Stimulated activated CD8-positive, alpha-beta memory T cell treated with anti-CD3 and anti-CD28 coated beads, Interleukin-12 subunit alpha, Interleukin-12 subunit beta, amount 100 ng/mL, for 24 hours (primary cell): ENCODE measurements around the gene ZNF541.
"Not testable (repeated sequence)": the region's sequence is repeated elsewhere in the genome, so short reads cannot be mapped to it uniquely, and the experiment has no call there.

Experiments used
- DNase-seq: peaks from one replicate; pipeline ENCODE4 v3.0.0-alpha.2; 2020; ENCODE audit errors: extremely low read depth

ZNF541 gene

GRCh38 chr19:47600246-47601179, 27.6 kb upstream of the ZNF541 start:
- peak; percentile 100 for DNase-seq

GRCh38 chr19:47599671-47600245, 26.8 kb upstream of the ZNF541 start:
- DNase-seq, result not testable (repeated sequence)

GRCh38 chr19:47598407-47599349, 25.7 kb upstream of the ZNF541 start:
- DNase-seq, result no peak

- DNase-seq, result no peak
Measured at GRCh38 chr19:47595944-47596343, 23.0 kb upstream of the ZNF541 start.

GRCh38 chr19:47593860-47594259, 20.9 kb upstream of the ZNF541 start:
- no peak for DNase-seq

- DNase-seq, result no peak
Measured at GRCh38 chr19:47589824-47590223, 16.9 kb upstream of the ZNF541 start.

- DNase-seq, result no peak
Measured at GRCh38 chr19:47587295-47587694, 14.3 kb upstream of the ZNF541 start.

- DNase-seq, result not testable (repeated sequence)
Measured at GRCh38 chr19:47583161-47583560, 10.2 kb upstream of the ZNF541 start.

- DNase-seq, result no peak
Measured at GRCh38 chr19:47582320-47582909, 9.5 kb upstream of the ZNF541 start.

- no peak for DNase-seq
Measured at GRCh38 chr19:47581605-47582319, 8.8 kb upstream of the ZNF541 start.

- DNase-seq, result no peak
Measured at GRCh38 chr19:47580397-47580796, 7.4 kb upstream of the ZNF541 start.

- no peak for DNase-seq
Measured at GRCh38 chr19:47572635-47573034, 313 bp downstream of the ZNF541 start.

GRCh38 chr19:47569331-47569730, 3.6 kb downstream of the ZNF541 start:
- no peak for DNase-seq

GRCh38 chr19:47564081-47564480, 8.9 kb downstream of the ZNF541 start:
- no peak for DNase-seq

GRCh38 chr19:47561440-47562057, 11.4 kb downstream of the ZNF541 start:
- DNase-seq, result no peak

- no peak for DNase-seq
Measured at GRCh38 chr19:47560999-47561398, 11.9 kb downstream of the ZNF541 start.

- no peak for DNase-seq
Measured at GRCh38 chr19:47550129-47550528, 22.8 kb downstream of the ZNF541 start.

GRCh38 chr19:47549261-47549862, 23.6 kb downstream of the ZNF541 start:
- DNase-seq, result no peak

- DNase-seq, result no peak
Measured at GRCh38 chr19:47547199-47547598, 25.7 kb downstream of the ZNF541 start.
